ENCODE results near the gene HOXD3.

DNA sequence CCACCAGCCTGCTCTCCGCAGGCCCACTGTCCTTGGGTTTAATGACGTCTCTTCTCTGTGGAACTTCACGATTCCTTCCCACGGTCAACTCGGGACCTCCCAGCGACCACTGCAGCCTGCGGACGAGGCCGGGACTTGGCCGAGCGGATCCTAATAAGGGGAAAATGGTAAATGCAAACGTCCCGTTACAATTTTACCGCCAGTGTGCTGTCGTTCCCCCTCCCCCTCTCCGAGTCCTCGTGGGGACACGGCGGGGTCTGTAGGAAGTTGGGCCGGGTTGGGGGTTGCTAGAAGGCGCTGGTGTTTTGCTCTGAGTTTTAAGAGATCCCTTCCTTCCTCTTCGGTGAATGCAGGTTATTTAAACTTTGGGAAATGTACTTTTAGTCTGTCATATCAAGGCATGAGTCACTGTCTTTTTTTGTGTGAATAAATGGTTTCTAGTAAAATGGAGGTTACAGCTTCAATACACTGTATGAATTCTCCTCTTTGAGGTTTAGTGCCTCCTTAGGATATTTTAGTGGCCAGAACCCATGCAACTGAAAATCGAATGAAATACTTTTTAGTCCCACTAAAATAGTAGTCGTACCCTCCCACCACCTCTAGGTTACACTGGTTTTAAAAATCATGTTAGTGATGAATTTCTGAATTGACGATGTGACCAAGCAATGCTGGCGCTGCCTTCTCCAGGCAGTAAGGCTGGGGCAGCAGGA lies 47.8 kb upstream of the HOXD3 start:
- TF ChIP-seq, protein P1, sequence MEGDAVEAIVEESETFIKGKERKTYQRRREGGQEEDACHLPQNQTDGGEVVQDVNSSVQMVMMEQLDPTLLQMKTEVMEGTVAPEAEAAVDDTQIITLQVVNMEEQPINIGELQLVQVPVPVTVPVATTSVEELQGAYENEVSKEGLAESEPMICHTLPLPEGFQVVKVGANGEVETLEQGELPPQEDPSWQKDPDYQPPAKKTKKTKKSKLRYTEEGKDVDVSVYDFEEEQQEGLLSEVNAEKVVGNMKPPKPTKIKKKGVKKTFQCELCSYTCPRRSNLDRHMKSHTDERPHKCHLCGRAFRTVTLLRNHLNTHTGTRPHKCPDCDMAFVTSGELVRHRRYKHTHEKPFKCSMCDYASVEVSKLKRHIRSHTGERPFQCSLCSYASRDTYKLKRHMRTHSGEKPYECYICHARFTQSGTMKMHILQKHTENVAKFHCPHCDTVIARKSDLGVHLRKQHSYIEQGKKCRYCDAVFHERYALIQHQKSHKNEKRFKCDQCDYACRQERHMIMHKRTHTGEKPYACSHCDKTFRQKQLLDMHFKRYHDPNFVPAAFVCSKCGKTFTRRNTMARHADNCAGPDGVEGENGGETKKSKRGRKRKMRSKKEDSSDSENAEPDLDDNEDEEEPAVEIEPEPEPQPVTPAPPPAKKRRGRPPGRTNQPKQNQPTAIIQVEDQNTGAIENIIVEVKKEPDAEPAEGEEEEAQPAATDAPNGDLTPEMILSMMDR (IDR thresholded peaks at IDR 0.05) = no peak
- TF ChIP-seq POLR2A (IDR thresholded peaks at IDR 0.05) = no peak

All from lower leg skin (tissue), 3 donors.